Thoracic aorta (tissue), 2 donors: ENCODE results near the gene MACO1. TPM values are rescaled to one million over a fixed set of nuclear protein-coding genes. Genes with fewer than 3 reads are reported as not detected.

ENCODE experiments used
- ATAC-seq: fragments of 150-250 bp; one replicate; pipeline ENCODE4 v1.8.0; 2017; ENCODE audit warnings: low read depth; ENCODE audit not compliant: insufficient number of reproducible peaks, low FRiP score
- DNase-seq: peaks from one replicate; pipeline ENCODE4 v3.0.0-alpha.2; 2020; ENCODE audit warnings: low spot score
- H3K27ac ChIP-seq, 2 donors: fragments of 200-600 bp; sonication (generic); 1 replicate in 1 of 2; 2 replicates in 1 of 2; pipeline ENCODE4 v1.5.1; 2016; ENCODE audit warnings: mild to moderate bottlenecking in 2 of 2, moderate library complexity in 2 of 2
- H3K27me3 ChIP-seq: fragments of 200-600 bp; sonication (generic); replicated peaks from 2 replicates; pipeline ENCODE4 v1.6.0; 2016; ENCODE audit warnings: mild to moderate bottlenecking; ENCODE audit not compliant: insufficient read depth
- H3K36me3 ChIP-seq: fragments of 200-600 bp; sonication (generic); one replicate; pipeline ENCODE4 v1.5.1; 2016
- H3K4me1 ChIP-seq, 2 donors: fragments of 200-600 bp; sonication (generic); 1 replicate in 1 of 2; 2 replicates in 1 of 2; pipeline versions ENCODE4 v1.5.1 to v1.6.0; 2016; ENCODE audit warnings: low read depth in 2 of 2, mild to moderate bottlenecking in 1 of 2; ENCODE audit not compliant: control insufficient read depth in 1 of 2
- H3K4me3 ChIP-seq: fragments of 200-600 bp; sonication (generic); 2 replicates; pipeline ENCODE4 v1.5.1; 2016; ENCODE audit warnings: mild to moderate bottlenecking
- H3K9me3 ChIP-seq: fragments of 200-600 bp; sonication (generic); 2 replicates; pipeline ENCODE4 v1.5.1; 2016
- total RNA-seq, 2 donors: library from RNA; depleted of rRNA; stranded (reverse); fragments of >200 nt; gene quantifications; one replicate each; pipeline versions ENCODE4 v1.1.0 to v1.2.3, GENCODE V29; 2016
- TF ChIP-seq, protein P1 (sequence below): fragments of 200-600 bp; sonication (generic); IDR thresholded peaks from one replicate; pipeline ENCODE4 v1.5.1; 2019; ENCODE audit warnings: antibody characterized with exemption

Gene MACO1
- total RNA-seq, 2 donors from 2014 or later = 15.2 to 18.8 TPM

DNA sequence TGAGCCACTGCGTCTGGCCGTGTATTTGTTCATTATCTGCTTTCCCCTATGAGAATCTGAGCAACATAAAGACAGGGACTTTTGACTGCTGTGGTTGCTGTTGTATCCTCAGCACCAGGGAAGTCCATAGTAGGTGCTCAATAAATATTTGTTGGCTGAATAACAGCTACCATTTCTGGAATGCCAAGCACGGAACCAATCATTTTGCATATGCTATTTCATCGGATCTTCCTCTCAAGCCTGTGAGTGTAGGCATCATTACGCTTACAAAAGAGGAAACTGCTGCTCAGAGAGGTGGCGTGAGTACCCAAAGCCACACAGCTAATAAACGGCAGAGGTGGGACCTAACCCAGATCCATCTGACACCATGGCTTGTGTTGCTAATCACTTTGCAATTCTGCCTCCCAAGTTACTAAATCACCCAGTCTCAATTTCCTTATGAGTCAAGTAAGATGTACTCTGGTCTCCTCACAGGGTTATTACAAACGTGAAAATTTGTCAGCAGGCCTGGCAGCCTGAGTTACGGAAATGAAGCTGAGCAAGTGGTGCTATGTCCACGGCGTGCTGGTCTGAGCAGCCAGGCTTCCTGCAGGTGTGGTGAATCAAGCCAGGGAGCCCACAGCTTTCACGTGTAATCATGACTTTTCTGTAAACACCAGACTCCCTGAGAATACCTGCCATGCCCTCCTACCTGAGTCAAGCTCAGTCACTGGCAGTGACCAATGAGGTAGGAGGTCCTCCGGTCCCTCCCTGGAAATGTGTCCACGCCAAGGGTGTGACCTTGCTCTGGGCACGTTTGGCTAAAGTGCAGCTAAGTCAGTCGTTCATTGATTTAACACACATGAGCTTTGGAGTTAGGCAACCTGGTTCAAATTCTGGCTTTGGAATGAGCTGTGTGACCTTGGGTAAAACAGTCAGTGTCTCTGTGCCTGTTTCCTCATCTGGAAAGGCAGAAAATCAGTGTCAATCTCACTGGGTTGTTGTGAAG lies 5.3 kb upstream of the MACO1 start:
- no peak overlapping the region for H3K27ac ChIP-seq
- no peaks in the 10 kb centered on the region for H3K36me3 ChIP-seq
- DNase-seq (no peak), ATAC-seq (no peak)
- H3K27me3 ChIP-seq = no peaks in the 10 kb centered on the region
- no peaks in the 10 kb centered on the region for H3K9me3 ChIP-seq
- H3K4me1 ChIP-seq = no peaks in the 10 kb centered on the region
- TF ChIP-seq, protein P1, sequence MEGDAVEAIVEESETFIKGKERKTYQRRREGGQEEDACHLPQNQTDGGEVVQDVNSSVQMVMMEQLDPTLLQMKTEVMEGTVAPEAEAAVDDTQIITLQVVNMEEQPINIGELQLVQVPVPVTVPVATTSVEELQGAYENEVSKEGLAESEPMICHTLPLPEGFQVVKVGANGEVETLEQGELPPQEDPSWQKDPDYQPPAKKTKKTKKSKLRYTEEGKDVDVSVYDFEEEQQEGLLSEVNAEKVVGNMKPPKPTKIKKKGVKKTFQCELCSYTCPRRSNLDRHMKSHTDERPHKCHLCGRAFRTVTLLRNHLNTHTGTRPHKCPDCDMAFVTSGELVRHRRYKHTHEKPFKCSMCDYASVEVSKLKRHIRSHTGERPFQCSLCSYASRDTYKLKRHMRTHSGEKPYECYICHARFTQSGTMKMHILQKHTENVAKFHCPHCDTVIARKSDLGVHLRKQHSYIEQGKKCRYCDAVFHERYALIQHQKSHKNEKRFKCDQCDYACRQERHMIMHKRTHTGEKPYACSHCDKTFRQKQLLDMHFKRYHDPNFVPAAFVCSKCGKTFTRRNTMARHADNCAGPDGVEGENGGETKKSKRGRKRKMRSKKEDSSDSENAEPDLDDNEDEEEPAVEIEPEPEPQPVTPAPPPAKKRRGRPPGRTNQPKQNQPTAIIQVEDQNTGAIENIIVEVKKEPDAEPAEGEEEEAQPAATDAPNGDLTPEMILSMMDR = no peak
- no peak overlapping the region for H3K4me3 ChIP-seq

DNA sequence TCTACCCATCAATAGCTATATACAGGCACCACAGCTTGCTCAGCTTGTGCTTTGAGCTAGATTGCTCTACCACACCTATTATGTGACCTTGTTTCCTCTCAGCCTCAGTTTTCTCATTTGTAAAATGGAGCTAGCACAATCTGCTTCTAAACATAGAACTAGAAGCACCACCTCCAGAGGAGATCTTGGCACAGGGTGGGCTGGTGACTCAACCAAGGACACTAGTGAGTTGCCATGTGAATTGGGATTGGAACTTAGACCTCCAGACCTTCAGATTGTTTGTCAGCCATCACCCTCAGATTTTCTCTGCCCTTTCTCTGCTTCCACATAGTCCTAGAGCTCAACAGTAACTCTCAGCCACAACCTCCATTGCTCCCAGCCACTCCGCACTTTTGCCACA lies 3.0 kb upstream of the MACO1 start:
- H3K4me1 ChIP-seq = peaks cover 0 to 9% of the 10 kb centered on the region in 2 donors
- no peaks in the 10 kb centered on the region for H3K27me3 ChIP-seq
- no peak overlapping the region for H3K4me3 ChIP-seq
- TF ChIP-seq, protein P1 = no peak
- H3K9me3 ChIP-seq = no peaks in the 10 kb centered on the region
- no peaks in the 10 kb centered on the region for H3K36me3 ChIP-seq
- H3K27ac ChIP-seq = no peak overlapping the region
- ATAC-seq (no peak), DNase-seq (no peak)

DNA sequence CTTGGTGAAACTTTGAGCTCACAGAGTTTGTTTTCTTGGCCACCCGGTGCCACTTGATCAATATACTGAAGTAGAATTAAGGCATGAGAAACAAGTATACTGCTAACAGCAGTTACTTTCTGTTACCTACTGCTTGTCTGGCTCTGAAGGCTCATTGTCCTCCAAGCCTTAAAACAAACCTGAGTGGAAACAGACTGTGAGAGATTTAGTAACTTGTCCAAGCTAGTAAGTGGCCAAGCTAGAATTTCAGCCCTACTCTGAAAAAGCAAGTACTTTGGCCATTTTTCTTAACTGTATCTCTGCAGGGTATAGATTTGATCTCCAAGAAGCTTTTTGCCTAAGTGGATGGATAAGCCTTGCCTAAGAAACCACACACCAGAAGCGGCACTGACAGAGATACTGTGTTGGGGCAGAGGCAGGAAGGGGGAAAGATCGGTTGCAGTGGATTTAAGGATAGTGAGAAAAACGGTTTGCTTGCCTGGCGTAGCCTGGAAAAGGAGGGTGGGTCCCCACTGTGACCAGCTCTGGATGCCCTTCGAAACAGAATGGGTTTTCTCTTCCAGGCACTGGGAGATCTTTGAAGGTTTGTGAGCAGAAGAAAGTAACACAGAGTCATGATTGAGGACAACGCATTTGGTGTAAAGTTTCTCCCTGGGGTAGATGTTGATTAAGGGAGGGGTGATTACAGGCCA lies 2.1 kb upstream of the MACO1 start:
- Histone ChIP-seq H3K4me3 (no peak overlapping the region), H3K27me3 (no peaks in the 10 kb centered on the region), H3K9me3 (no peaks in the 10 kb centered on the region), H3K36me3 (no peaks in the 10 kb centered on the region), H3K27ac (no peak overlapping the region), H3K4me1 (peaks cover 7 to 18% of the 10 kb centered on the region in 2 donors)
- TF ChIP-seq, protein P1 = no peak
- DNase-seq (no peak), ATAC-seq (no peak)

DNA sequence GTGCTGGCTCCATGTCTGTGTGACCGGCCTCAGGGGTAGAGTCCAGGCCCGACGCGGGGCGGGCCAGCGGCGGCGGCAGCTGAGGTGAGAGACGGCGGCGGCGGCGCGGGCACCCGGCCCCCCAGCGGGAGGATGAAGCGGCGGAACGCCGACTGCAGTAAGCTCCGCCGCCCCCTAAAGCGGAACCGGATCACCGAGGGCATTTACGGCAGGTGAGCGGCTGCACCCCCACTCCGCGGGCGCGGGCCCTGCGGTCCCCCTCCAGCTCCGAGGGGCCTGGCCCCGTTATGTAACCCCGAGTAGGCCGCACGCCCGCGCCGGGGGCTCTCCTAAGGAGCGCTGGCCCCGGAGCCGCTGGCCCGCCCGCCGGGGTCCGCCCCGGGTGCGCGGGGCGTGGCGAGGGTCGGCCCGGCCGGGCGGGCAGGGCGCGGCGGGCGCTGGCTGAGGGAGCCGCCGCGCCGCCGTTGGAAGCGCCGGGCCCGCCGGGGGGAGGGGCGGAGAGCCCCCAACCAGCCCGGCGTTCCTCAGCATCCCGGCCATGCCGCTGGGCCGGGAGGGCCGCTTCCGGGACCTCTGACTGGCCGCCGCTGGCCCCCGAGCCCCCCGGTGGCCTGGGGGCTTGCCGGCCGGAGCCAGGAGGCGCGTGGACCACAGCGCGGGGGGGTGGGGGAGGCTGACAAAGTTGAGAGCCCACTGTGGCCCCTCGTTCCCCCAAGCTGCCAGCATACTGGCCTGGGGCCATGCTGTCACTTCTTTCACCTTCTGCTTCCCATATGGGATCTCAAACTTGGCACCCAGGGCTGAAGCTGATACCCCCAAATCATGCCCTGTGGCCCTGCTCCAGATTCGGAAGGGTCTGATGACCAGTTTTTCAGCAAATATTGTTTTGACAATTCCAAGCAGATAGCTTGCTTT lies 527 bp downstream of the MACO1 start:
- TF ChIP-seq, protein P1 = peak; percentile 25
- no peaks in the 10 kb centered on the region for H3K9me3 ChIP-seq
- no peaks in the 10 kb centered on the region for H3K27me3 ChIP-seq
- peaks cover 21 to 43% of the 10 kb centered on the region in 2 donors for H3K4me1 ChIP-seq
- no peaks in the 10 kb centered on the region for H3K36me3 ChIP-seq
- peak overlapping the region; percentile 80 to 88 for H3K27ac ChIP-seq
- H3K4me3 ChIP-seq = peak overlapping the region; percentile 87
- DNase-seq (no peak), ATAC-seq (no peak)
